Panc1 (cell line): ENCODE measurements around the gene CALU. TPM values are rescaled to one million over a fixed set of nuclear protein-coding genes. Genes with fewer than 3 reads are reported as not detected.

Experiments
- ATAC-seq: fragments of 200-7000 bp; cut with Tn5 transposase; 2 replicates; pipeline ENCODE4 v1.9.1; 2020; ENCODE audit warnings: mild to moderate bottlenecking, moderate library complexity
- BruUV-seq: library from RNA; stranded (reverse); fragments of 400-500 nt; replicated peaks from 2 replicates; lab custom pipeline; 2021; lab: Mats Ljungman, UMichigan
- CTCF ChIA-PET: fragments of 300-600 bp; sonication (Branson Sonifier 250); formaldehyde crosslinking; loops from one replicate; lab custom pipeline; 2022; ENCODE audit warnings: antibody characterized with exemption; lab: Charles Lee
- POLR2A ChIA-PET: fragments of 300-600 bp; sonication (Branson Sonifier 250); formaldehyde crosslinking; loops from one replicate; lab custom pipeline; 2022; ENCODE audit warnings: antibody characterized with exemption; lab: Charles Lee
- DNase-seq: peaks from one replicate; pipeline ENCODE4 v3.0.0-alpha.2; 2010; ENCODE audit warnings: low read depth, low spot score
- H3K27ac ChIP-seq: 2 replicates; pipeline ENCODE4 v1.5.1; 2011; ENCODE audit warnings: mild to moderate bottlenecking, low read length, inconsistent platforms
- H3K27me3 ChIP-seq: fragments of 200-500 bp; sonication (Bioruptor generic); 2 replicates; pipeline ENCODE4 v1.6.0; 2014; ENCODE audit warnings: low read length, inconsistent platforms; ENCODE audit not compliant: control insufficient read depth, insufficient read depth
- H3K36me3 ChIP-seq: fragments of 200-500 bp; sonication (Bioruptor generic); 2 replicates; pipeline ENCODE4 v1.5.1; 2014; ENCODE audit warnings: inconsistent platforms, mild to moderate bottlenecking, low read length, moderate library complexity; ENCODE audit not compliant: control insufficient read depth, insufficient read depth
- H3K4me1 ChIP-seq: 2 replicates; pipeline ENCODE4 v1.5.1; 2011; ENCODE audit warnings: inconsistent platforms, mild to moderate bottlenecking, low read length, moderate library complexity; ENCODE audit not compliant: control insufficient read depth, insufficient read depth
- H3K4me3 ChIP-seq, 2 experiments: 2 replicates each; pipeline ENCODE4 v1.5.1; 2011 to 2012; ENCODE audit warnings: low read depth in 2 of 2, low read length in 2 of 2, mild to moderate bottlenecking in 2 of 2, inconsistent platforms in 1 of 2, moderate library complexity in 1 of 2
- H3K9me3 ChIP-seq: fragments of 200-500 bp; sonication (Bioruptor generic); 2 replicates; pipeline ENCODE4 v1.5.1; 2014; ENCODE audit warnings: low read depth, mild to moderate bottlenecking, inconsistent platforms, low read length, moderate library complexity; ENCODE audit not compliant: control insufficient read depth, insufficient read depth
- CTCF ChIP-seq: fragments of 450-650 bp; IDR thresholded peaks from 2 replicates; pipeline ENCODE4 v1.5.1; 2017; ENCODE audit warnings: mild to moderate bottlenecking
- POLR2AphosphoS5 ChIP-seq: IDR thresholded peaks from 2 replicates; pipeline ENCODE4 v1.6.1; 2012; ENCODE audit warnings: mild to moderate bottlenecking, low read depth, low read length, moderate library complexity
- REST ChIP-seq, 2 experiments: IDR thresholded peaks; 2 replicates each; pipeline ENCODE4 v1.6.1; 2011 to 2012; ENCODE audit warnings: low read depth in 2 of 2, control low read depth in 1 of 2, low read length in 1 of 2, mild to moderate bottlenecking in 1 of 2, moderate library complexity in 1 of 2; ENCODE audit not compliant: insufficient read depth in 1 of 2
- SIN3A ChIP-seq: IDR thresholded peaks from 2 replicates; pipeline ENCODE4 v1.6.1; 2012; ENCODE audit warnings: low read depth, mild to moderate bottlenecking, low read length, moderate library complexity, borderline replicate concordance; ENCODE audit not compliant: insufficient read depth
- TCF7L2 ChIP-seq: IDR thresholded peaks from 2 replicates; pipeline ENCODE4 v1.6.1; 2011; ENCODE audit warnings: mild to moderate bottlenecking, low read depth, low read length, inconsistent platforms
- in situ Hi-C: cut with HindIII; loops from 2 replicates; pipeline ENCODE4 v1.10.0; 2016; ENCODE audit warnings: low sequenced_read_pairs, low pct_unique_long_range_greater_than_20kb
- intact Hi-C: fragments of 100-400 bp; cut with micrococcal nuclease; formaldehyde crosslinking; loops from one replicate; pipeline ENCODE4 v1.10.0; 2022; ENCODE audit not compliant: unreplicated experiment
- total RNA-seq: library from RNA; stranded (reverse); gene quantifications from one replicate; pipeline ENCODE4 v1.2.1, GENCODE V29; 2021; ENCODE audit not compliant: unreplicated experiment

The CALU gene
- total RNA-seq, 1 experiment from 2014 or later = 210 TPM

GRCh38 chr7:128770233-128770632, 31.1 kb downstream of the CALU start:
- DNase-seq = no peak
- in situ Hi-C loops (no loop called here), intact Hi-C loops (no loop called here)
- no TSS peak for BruUV-seq
- Histone ChIP-seq H3K4me3 (no peak overlapping the region), H3K27me3 (no peaks in the 10 kb centered on the region), H3K27ac (no peak overlapping the region), H3K4me1 (no peaks in the 10 kb centered on the region), H3K9me3 (no peaks in the 10 kb centered on the region), H3K36me3 (peaks cover 25% of the 10 kb centered on the region)
- ATAC-seq = no peak
- POLR2A ChIA-PET = interaction anchor here (0.6 kb wide), 1 partner anchor 211 kb away, joined by 3 read pairs; no protein-coding TSS in a partner anchor
- TF ChIP-seq CTCF (no peak), POLR2AphosphoS5 (no peak), TCF7L2 (no peak), SIN3A (no peak), REST (IDR thresholded peaks at IDR 0.05; ENCODE audit: insufficient read depth in 1 of 2, low read depth in 2 of 2, low read length in 1 of 2) (no peak)
- CTCF ChIA-PET = no interaction called here

GRCh38 chr7:128773604-128774003, 34.4 kb downstream of the CALU start:
- intact Hi-C loops (no loop called here), in situ Hi-C loops (no loop called here)
- no peaks in the 10 kb centered on the region for H3K27me3 ChIP-seq
- DNase-seq (no peak), ATAC-seq (no peak)
- BruUV-seq = no TSS peak
- POLR2A ChIA-PET = no interaction called here
- H3K4me1 ChIP-seq = no peaks in the 10 kb centered on the region
- H3K4me3 ChIP-seq = no peak overlapping the region
- H3K27ac ChIP-seq = no peak overlapping the region
- CTCF ChIA-PET = interaction anchor here (0.6 kb wide), 1 partner anchor 129 kb away, joined by 5 read pairs; no protein-coding TSS in a partner anchor
- peaks cover 17% of the 10 kb centered on the region for H3K36me3 ChIP-seq
- TF ChIP-seq REST (IDR thresholded peaks at IDR 0.05; ENCODE audit: insufficient read depth in 1 of 2, low read depth in 2 of 2, low read length in 1 of 2) (no peak), SIN3A (no peak), POLR2AphosphoS5 (no peak), TCF7L2 (no peak), CTCF (no peak)
- peaks cover 8% of the 10 kb centered on the region; the same call in 1 of the 2 replicates for H3K9me3 ChIP-seq
